Adrenal gland (tissue), 12 donors: Measurements from ENCODE around the gene PPP2R5A. TPM values are rescaled to one million over a fixed set of nuclear protein-coding genes. Genes with fewer than 3 reads are reported as not detected.
"Not testable (repeated sequence)": the region's sequence is repeated elsewhere in the genome, so short reads cannot be mapped to it uniquely, and the experiment has no call there.

Experiments
- DNase-seq, 7 donors: peaks; one replicate each; pipeline ENCODE4 v3.0.0-alpha.2; 2019 to 2020
- H3K27ac ChIP-seq, 5 donors: fragments of 200-600 bp; sonication (generic) in 4 of 5; 1 replicate in 3 of 5; 2 replicates in 2 of 5; pipeline versions ENCODE4 v1.5.1 to v1.8.0; 2016 to 2020; ENCODE audit warnings: mild to moderate bottlenecking in 1 of 5
- H3K27me3 ChIP-seq: fragments of 200-600 bp; 2 replicates; pipeline ENCODE4 v1.8.0; 2021
- H3K36me3 ChIP-seq, 2 donors: fragments of 200-600 bp; replicated peaks in 1 of 2; 1 replicate in 1 of 2; 2 replicates in 1 of 2; pipeline versions ENCODE4 v1.5.1 to v1.8.0; 2018 to 2022
- H3K4me1 ChIP-seq, 2 donors: fragments of 200-600 bp; replicated peaks in 1 of 2; 1 replicate in 1 of 2; 2 replicates in 1 of 2; pipeline versions ENCODE4 v1.5.1 to v1.8.0; 2018 to 2021
- H3K4me3 ChIP-seq, 4 donors: fragments of 200-600 bp; sonication (generic) in 3 of 4; one replicate each; pipeline ENCODE4 v1.5.1; 2016 to 2018
- H3K9me3 ChIP-seq, 3 donors: fragments of 200-600 bp; sonication (generic) in 1 of 3; replicated peaks in 1 of 3; 1 replicate in 2 of 3; 2 replicates in 1 of 3; pipeline versions ENCODE4 v1.5.1 to v1.8.0; 2016 to 2021
- CTCF ChIP-seq, 6 experiments: fragments of 450-650 bp in 4 of 6; fragments of 200-600 bp in 2 of 6; sonication (generic) in 1 of 6; IDR thresholded peaks; 1 replicate in 5 of 6; 2 replicates in 1 of 6; pipeline versions ENCODE4 v1.5.1 to v1.8.0; 2016 to 2021; ENCODE audit warnings: antibody characterized with exemption in 6 of 6, mild to moderate bottlenecking in 2 of 6, moderate library complexity in 1 of 6
- POLR2A ChIP-seq, 2 donors: fragments of 450-650 bp; IDR thresholded peaks; one replicate each; pipeline ENCODE4 v1.6.1; 2017; ENCODE audit warnings: antibody characterized with exemption in 2 of 2, mild to moderate bottlenecking in 2 of 2, moderate library complexity in 1 of 2
- WGBS, 4 donors: extraction: QIAGEN DNeasy Blood & Tissue Kit in 2 of 4; methylation state at CpG; one replicate each; pipeline versions ENCODE4 v1.1.5 to v1.1.7; 2013 to 2017; 5-methylcytosine and 5-hydroxymethylcytosine counted together
- intact Hi-C, 2 donors: fragments of 100-400 bp; cut with DNase I; formaldehyde crosslinking; loops; one replicate each; pipeline versions ENCODE4 v1.14.1 to v1.15.0; 2022 to 2023
- polyA plus RNA-seq, 3 donors: library from polyadenylated mRNA; stranded (reverse); fragments of 200-250 nt in 2 of 3; fragments of 350-450 nt in 1 of 3; fragmentation: Illumina TruSeq in 1 of 3; extraction: RNeasy Lipid Tissue Mini Kit (QIAGEN cat#74804) in 1 of 3; gene quantifications; one replicate each; pipeline ENCODE4 v1.2.3, GENCODE V29; 2013 to 2014
- total RNA-seq, 9 donors: library from RNA; depleted of rRNA in 4 of 9; stranded (reverse); fragments of >200 nt in 4 of 9; fragments of 120-200 nt in 1 of 9; fragmentation: NEBNext Ultra II Directional in 1 of 9; extraction: Animal tissue kit (Norgen Biotek cat#: 25700) in 1 of 9; gene quantifications; one replicate each; pipeline versions ENCODE4 v1.1.0 to v1.2.4, GENCODE V29; 2013 to 2023
- donor health status: healthy with polysubstance abuse.
- donor health status: Bipolar disorder and iron deficiency.
- donor health status: DM: yes; HTN: yes; CAD: no.
- donor health status: DM: no; HTN: no; CAD: no.
- donor health status: DM: no; HTN: no; CAD: no.
- donor health status: DM: yes; HTN: yes; CAD: no.

Gene PPP2R5A
- total and polyA plus RNA-seq, 12 donors = 11.8 to 27.5 (median 21.1) TPM

DNA sequence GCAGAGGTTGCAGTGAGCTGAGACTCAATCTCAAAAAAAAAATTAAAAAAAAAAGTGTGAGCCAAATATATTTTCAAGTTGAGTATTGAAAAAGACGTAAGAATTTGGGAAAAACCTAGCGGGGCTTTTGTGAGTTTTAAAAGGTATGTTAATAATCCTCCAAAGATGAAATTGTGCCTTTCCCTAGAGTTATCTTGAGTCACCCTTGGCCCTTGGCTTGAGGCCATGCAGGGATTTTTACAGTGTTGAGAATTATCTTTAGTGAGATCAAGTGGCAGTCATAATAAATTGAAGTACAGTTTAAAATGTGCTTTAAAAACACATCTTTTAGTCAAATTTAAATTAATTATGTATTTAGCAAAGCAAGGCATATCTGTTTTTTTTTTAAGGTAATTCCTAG is 32.7 kb downstream of the PPP2R5A start:
- WGBS, 4 donors = 67 to 79% (median 76%) methylated on average over 2 of the region's 2 CpGs
- DNase-seq = peak in 6 of 7 donors; percentile 22 to 58 (median 46)
- Histone ChIP-seq H3K36me3 (no peaks in the 10 kb centered on the region), H3K4me3 (no peak overlapping the region), H3K27me3 (no peaks in the 10 kb centered on the region), H3K9me3 (no peaks in the 10 kb centered on the region), H3K4me1 (peaks cover 0 to 3% of the 10 kb centered on the region in 2 donors), H3K27ac (no peak overlapping the region)
- no peak for TF ChIP-seq POLR2A (IDR thresholded peaks at IDR 0.05)
- no peak for TF ChIP-seq CTCF (IDR thresholded peaks at IDR 0.05)
- intact Hi-C loops = no loop called here

DNA sequence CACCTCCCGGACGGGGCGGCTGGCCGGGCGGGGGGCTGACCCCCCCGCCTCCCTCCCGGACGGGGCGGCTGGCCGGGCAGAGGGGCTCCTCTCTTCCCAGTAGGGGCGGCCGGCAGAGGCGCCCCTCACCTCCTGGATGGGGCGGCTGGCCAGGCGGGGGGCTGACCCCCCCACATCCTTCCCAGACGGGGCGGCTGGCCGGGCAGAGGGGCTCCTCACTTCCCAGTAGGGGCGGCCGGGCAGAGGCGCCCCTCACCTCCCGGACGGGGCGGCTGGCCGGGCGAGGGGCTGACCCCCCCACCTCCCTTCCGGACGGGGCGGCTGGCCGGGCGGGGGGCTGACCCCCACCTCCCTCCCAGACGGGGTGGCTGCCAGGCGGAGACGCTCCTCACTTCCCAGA is 35.8 kb downstream of the PPP2R5A start:
- intact Hi-C loops, DNase-seq, H3K4me1 ChIP-seq, H3K36me3 ChIP-seq, H3K27ac ChIP-seq, H3K4me3 ChIP-seq, H3K27me3 ChIP-seq, H3K9me3 ChIP-seq: not testable (repeated sequence)
- 96 to 99% methylated on average over 5 to 13 of the region's 34 CpGs; no CpG with 5 or more reads in 2 of the 4 donors for WGBS, 4 donors

DNA sequence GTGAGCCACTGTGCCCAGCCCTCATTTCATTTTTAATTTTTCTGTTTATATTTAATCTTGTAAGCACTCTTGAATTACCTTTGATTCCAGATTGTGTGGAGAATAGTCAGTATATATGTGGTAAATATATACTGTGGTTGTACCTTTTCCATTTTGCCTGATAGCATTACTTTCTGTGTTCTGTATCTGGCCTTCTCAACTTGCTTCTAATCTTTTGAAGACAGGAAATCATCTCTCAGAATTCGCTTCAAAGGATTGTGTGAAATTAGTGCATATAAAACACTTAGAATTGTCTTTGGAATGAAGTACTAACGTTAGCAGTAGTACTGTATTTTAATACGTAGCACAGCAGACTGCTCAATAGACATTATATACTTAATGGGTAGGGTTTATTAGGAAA is 37.9 kb downstream of the PPP2R5A start:
- no peaks in the 10 kb centered on the region for H3K36me3 ChIP-seq
- WGBS, 4 donors = 44 to 76% (median 66%) methylated on average over 3 of the region's 3 CpGs
- H3K9me3 ChIP-seq = no peaks in the 10 kb centered on the region
- peaks cover 0 to under 1% of the 10 kb centered on the region in 2 donors for H3K4me1 ChIP-seq
- no peak overlapping the region for H3K27ac ChIP-seq
- TF ChIP-seq CTCF (IDR thresholded peaks at IDR 0.05) (no peak), POLR2A (IDR thresholded peaks at IDR 0.05) (no peak)
- intact Hi-C loops = no loop called here
- DNase-seq = no peak
- no peak overlapping the region for H3K4me3 ChIP-seq
- H3K27me3 ChIP-seq = no peaks in the 10 kb centered on the region

DNA sequence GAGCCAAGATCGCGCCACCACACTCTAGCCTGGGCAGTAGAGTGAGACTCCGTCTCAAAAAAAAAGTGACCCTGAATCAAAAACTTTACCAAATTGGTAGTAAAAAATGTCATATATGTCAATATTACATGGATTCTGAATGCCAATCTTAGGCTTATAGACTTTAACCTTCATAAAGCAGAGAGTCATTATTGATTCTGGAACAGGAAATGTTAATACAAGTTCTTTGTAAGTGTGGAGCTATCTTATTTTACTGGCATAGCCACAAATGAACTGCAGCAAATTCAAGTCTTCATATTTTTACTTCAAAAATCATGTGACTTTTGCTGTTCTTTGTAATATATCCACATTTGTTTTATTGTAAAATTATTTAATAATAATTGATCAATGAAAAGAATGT is 41.3 kb downstream of the PPP2R5A start:
- DNase-seq = no peak
- WGBS, 4 donors = 65 to 100% (median 95%) methylated on average over 3 of the region's 3 CpGs
- intact Hi-C loops = no loop called here
- H3K4me3 ChIP-seq = no peak overlapping the region
- no peak overlapping the region for H3K27ac ChIP-seq
- TF ChIP-seq CTCF (IDR thresholded peaks at IDR 0.05) (no peak), POLR2A (IDR thresholded peaks at IDR 0.05) (no peak)
- no peaks in the 10 kb centered on the region for H3K9me3 ChIP-seq
- H3K4me1 ChIP-seq = no peaks in the 10 kb centered on the region
- no peaks in the 10 kb centered on the region for H3K36me3 ChIP-seq
- H3K27me3 ChIP-seq = no peaks in the 10 kb centered on the region

- Histone ChIP-seq H3K27me3 (no peaks in the 10 kb centered on the region), H3K4me1 (no peaks in the 10 kb centered on the region), H3K27ac (no peak overlapping the region), H3K9me3 (no peaks in the 10 kb centered on the region), H3K36me3 (no peaks in the 10 kb centered on the region), H3K4me3 (no peak overlapping the region)
- WGBS, 4 donors = 86 to 90% (median 90%) methylated on average over 4 of the region's 4 CpGs
- intact Hi-C loops = no loop called here
- TF ChIP-seq CTCF (IDR thresholded peaks at IDR 0.05) = no peak
- no peak for DNase-seq
Observed at GRCh38 chr1:212328248-212328647, 43.0 kb downstream of the PPP2R5A start.
